H1 (cell line): Measurements from ENCODE around the gene KMT2E.

Source experiments
- CREB1 ChIP-seq: IDR thresholded peaks from 2 replicates; pipeline ENCODE4 v1.6.1; 2012; ENCODE audit warnings: inconsistent platforms
- CTCF ChIP-seq, 3 experiments: IDR thresholded peaks; 1 replicate in 2 of 3; 2 replicates in 1 of 3; pipeline versions ENCODE4 v1.5.1 to v1.6.1; 2011; ENCODE audit warnings: low read length in 3 of 3, mild to moderate bottlenecking in 3 of 3, inconsistent platforms in 2 of 3, low read depth in 1 of 3, moderate library complexity in 1 of 3; ENCODE audit not compliant: insufficient read depth in 1 of 3; ENCODE audit errors: control extremely low read depth in 1 of 3
- EGR1 ChIP-seq: IDR thresholded peaks from 2 replicates; pipeline ENCODE4 v1.6.1; 2011; ENCODE audit warnings: low read depth, low read length, borderline replicate concordance
- EP300 ChIP-seq, 2 experiments: IDR thresholded peaks; 1 replicate in 1 of 2; 2 replicates in 1 of 2; pipeline ENCODE4 v1.6.1; 2011 to 2012; ENCODE audit warnings: low read depth in 2 of 2, low read length in 2 of 2, mild to moderate bottlenecking in 2 of 2, borderline replicate concordance in 1 of 2, inconsistent platforms in 1 of 2, moderate library complexity in 1 of 2
- EZH2 ChIP-seq: fragments of 200-600 bp; sonication (generic); IDR thresholded peaks from 2 replicates; pipeline ENCODE4 v1.7.1; 2012; ENCODE audit warnings: low read depth, mild to moderate bottlenecking, moderate library complexity, low read length, inconsistent platforms; ENCODE audit not compliant: severe bottlenecking
- GTF2F1 ChIP-seq: IDR thresholded peaks from 2 replicates; pipeline ENCODE4 v1.6.1; 2012; ENCODE audit warnings: low read depth, low read length, improper control_type of control experiment, borderline replicate concordance
- POLR2A ChIP-seq, 2 experiments: IDR thresholded peaks; 1 replicate in 1 of 2; 2 replicates in 1 of 2; pipeline ENCODE4 v1.6.1; 2011; ENCODE audit warnings: low read depth in 2 of 2, low read length in 2 of 2, mild to moderate bottlenecking in 2 of 2; ENCODE audit errors: control extremely low read depth in 1 of 2
- POLR2AphosphoS5 ChIP-seq: IDR thresholded peaks from 2 replicates; pipeline ENCODE4 v1.6.1; 2011; ENCODE audit warnings: low read depth, low read length
- RAD21 ChIP-seq, 2 experiments: IDR thresholded peaks in 1 of 2; conservative IDR thresholded peaks in 1 of 2; 2 replicates each; pipeline ENCODE4 v1.6.1; 2011; ENCODE audit warnings: low read depth in 2 of 2, low read length in 2 of 2, improper control_type of control experiment in 1 of 2, inconsistent platforms in 1 of 2, mild to moderate bottlenecking in 1 of 2, moderate library complexity in 1 of 2
- RFX5 ChIP-seq: IDR thresholded peaks from 2 replicates; pipeline ENCODE4 v1.6.1; 2011; ENCODE audit warnings: low read depth, low read length, improper control_type of control experiment, borderline replicate concordance
- ZNF274 ChIP-seq: IDR thresholded peaks from 2 replicates; pipeline ENCODE4 v1.7.0; 2012; ENCODE audit warnings: low read length, borderline replicate concordance; ENCODE audit errors: extremely low read depth
- TF ChIP-seq, protein P1 (sequence below): IDR thresholded peaks from 2 replicates; pipeline ENCODE4 v1.6.1; 2012; ENCODE audit warnings: inconsistent platforms
- TF ChIP-seq, protein P2 (sequence below): IDR thresholded peaks from 2 replicates; pipeline ENCODE4 v1.6.1; 2012; ENCODE audit warnings: low read length, inconsistent platforms

DNA sequence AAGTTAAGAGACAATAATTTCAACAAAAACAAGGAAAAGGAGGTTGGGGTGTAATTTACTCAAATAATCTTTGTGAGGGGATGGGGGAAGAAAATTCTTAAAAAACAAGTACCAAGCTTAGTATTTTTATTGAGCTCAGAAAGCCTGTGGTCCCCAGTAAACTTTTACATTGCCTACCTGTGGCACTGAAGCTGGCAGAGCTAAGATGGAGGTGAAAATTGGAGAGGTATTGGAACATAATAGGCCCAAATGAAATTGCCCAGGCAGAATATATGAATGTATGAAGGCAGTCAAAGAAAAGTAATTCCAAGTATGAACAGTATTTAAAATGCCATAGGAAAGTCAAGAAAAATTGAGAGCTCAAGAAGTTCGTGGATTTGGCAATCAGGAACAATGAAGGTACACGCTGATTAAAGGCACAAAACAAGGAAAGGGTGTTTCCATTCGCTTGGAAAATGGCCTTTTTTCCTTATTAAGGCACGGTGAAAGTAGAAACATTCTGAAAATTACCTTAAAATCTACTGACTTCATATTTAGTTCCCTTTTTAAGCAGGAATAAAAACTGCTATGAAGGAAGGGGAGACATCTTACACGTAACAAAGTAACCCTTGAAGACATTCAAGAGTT lies 3.4 kb upstream of the KMT2E start:
- TF ChIP-seq EZH2 = no peak
- no peak for TF ChIP-seq EP300 (IDR thresholded peaks at IDR 0.05; ENCODE audit: borderline replicate concordance in 1 of 2, low read depth in 2 of 2, low read length in 2 of 2)
- no peak for TF ChIP-seq CTCF (IDR thresholded peaks at IDR 0.05; ENCODE audit: control extremely low read depth in 1 of 3, insufficient read depth in 1 of 3, low read depth in 1 of 3, low read length in 3 of 3)
- no peak for TF ChIP-seq POLR2AphosphoS5
- TF ChIP-seq POLR2A (IDR thresholded peaks at IDR 0.05; ENCODE audit: control extremely low read depth in 1 of 2, low read depth in 2 of 2, low read length in 2 of 2) = peak in 1 of 2 experiments; percentile 14; a peak in 1 of 3 replicates
- no peak for TF ChIP-seq RFX5
- TF ChIP-seq, protein P1, sequence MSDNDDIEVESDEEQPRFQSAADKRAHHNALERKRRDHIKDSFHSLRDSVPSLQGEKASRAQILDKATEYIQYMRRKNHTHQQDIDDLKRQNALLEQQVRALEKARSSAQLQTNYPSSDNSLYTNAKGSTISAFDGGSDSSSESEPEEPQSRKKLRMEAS = no peak
- no peak for TF ChIP-seq GTF2F1
- TF ChIP-seq EGR1 = no peak
- no peak for TF ChIP-seq ZNF274
- TF ChIP-seq RAD21 (IDR thresholded peaks at IDR 0.05 in 1 of 2, conservative IDR thresholded peaks at IDR 0.05 in 1 of 2; ENCODE audit: low read depth in 2 of 2, low read length in 2 of 2) = no peak
- no peak for TF ChIP-seq CREB1
- TF ChIP-seq, protein P2, sequence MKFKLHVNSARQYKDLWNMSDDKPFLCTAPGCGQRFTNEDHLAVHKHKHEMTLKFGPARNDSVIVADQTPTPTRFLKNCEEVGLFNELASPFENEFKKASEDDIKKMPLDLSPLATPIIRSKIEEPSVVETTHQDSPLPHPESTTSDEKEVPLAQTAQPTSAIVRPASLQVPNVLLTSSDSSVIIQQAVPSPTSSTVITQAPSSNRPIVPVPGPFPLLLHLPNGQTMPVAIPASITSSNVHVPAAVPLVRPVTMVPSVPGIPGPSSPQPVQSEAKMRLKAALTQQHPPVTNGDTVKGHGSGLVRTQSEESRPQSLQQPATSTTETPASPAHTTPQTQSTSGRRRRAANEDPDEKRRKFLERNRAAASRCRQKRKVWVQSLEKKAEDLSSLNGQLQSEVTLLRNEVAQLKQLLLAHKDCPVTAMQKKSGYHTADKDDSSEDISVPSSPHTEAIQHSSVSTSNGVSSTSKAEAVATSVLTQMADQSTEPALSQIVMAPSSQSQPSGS = no peak
